Vagina (tissue), 2 donors: ENCODE measurements around the gene CCNK. TPM values are rescaled to one million over a fixed set of nuclear protein-coding genes. Genes with fewer than 3 reads are reported as not detected.

Experiments used
- DNase-seq, 2 donors: peaks; one replicate each; pipeline ENCODE4 v3.0.0-alpha.2; 2017; ENCODE audit errors: extremely low spot score in 2 of 2
- H3K27ac ChIP-seq: fragments of 200-600 bp; sonication (generic); one replicate; pipeline ENCODE4 v1.5.1; 2019
- H3K27me3 ChIP-seq: fragments of 200-600 bp; sonication (generic); one replicate; pipeline ENCODE4 v1.5.1; 2019
- H3K36me3 ChIP-seq, 2 donors: fragments of 200-600 bp; sonication (generic); one replicate each; pipeline ENCODE4 v1.5.1; 2017 to 2019
- H3K4me1 ChIP-seq: fragments of 200-600 bp; sonication (generic); one replicate; pipeline ENCODE4 v1.5.1; 2019
- H3K4me3 ChIP-seq, 2 donors: fragments of 200-600 bp; sonication (generic); 1 replicate in 1 of 2; 2 replicates in 1 of 2; pipeline ENCODE4 v1.5.1; 2016 to 2019
- H3K9me3 ChIP-seq: fragments of 200-600 bp; sonication (generic); one replicate; pipeline ENCODE4 v1.5.1; 2019
- CTCF ChIP-seq, 3 experiments: fragments of 450-650 bp in 2 of 3; fragments of 200-600 bp in 1 of 3; sonication (generic) in 1 of 3; IDR thresholded peaks; one replicate each; pipeline ENCODE4 v1.5.1; 2017 to 2019; ENCODE audit warnings: antibody characterized with exemption in 3 of 3, mild to moderate bottlenecking in 2 of 3, moderate library complexity in 2 of 3
- POLR2A ChIP-seq, 2 donors: fragments of 450-650 bp; IDR thresholded peaks; one replicate each; pipeline ENCODE4 v1.6.1; 2017; ENCODE audit warnings: antibody characterized with exemption in 2 of 2, mild to moderate bottlenecking in 2 of 2, moderate library complexity in 2 of 2
- POLR2AphosphoS5 ChIP-seq, 2 donors: sonication (generic); formaldehyde crosslinking; IDR thresholded peaks; one replicate each; pipeline ENCODE4 v1.9.0; 2017; ENCODE audit warnings: antibody characterized with exemption in 2 of 2, mild to moderate bottlenecking in 2 of 2, low read depth in 1 of 2; ENCODE audit not compliant: insufficient read depth in 1 of 2
- intact Hi-C: fragments of 100-400 bp; cut with DNase I; formaldehyde crosslinking; loops from one replicate; pipeline ENCODE4 v1.15.1; 2023
- total RNA-seq: library from RNA; depleted of rRNA; stranded (reverse); fragments of >200 nt; gene quantifications from one replicate; pipeline ENCODE4 v1.2.3, GENCODE V29; 2016

Gene CCNK
- total RNA-seq, 1 donor from 2014 or later = 27.5 TPM

- no peaks in the 10 kb centered on the region for H3K36me3 ChIP-seq
- TF ChIP-seq POLR2AphosphoS5 (IDR thresholded peaks at IDR 0.05; ENCODE audit: insufficient read depth in 1 of 2, low read depth in 1 of 2) = no peak
- no peak for TF ChIP-seq CTCF (IDR thresholded peaks at IDR 0.05)
- no peak for TF ChIP-seq POLR2A (IDR thresholded peaks at IDR 0.05)
- DNase-seq = no peak
- peaks cover 44% of the 10 kb centered on the region for H3K4me1 ChIP-seq
- H3K9me3 ChIP-seq = no peaks in the 10 kb centered on the region
- H3K27ac ChIP-seq = peak overlapping the region; percentile 78
- no peaks in the 10 kb centered on the region for H3K27me3 ChIP-seq
- intact Hi-C loops = no loop called here
- H3K4me3 ChIP-seq = no peak overlapping the region
Observed at GRCh38 chr14:99523704-99524055, 42.5 kb downstream of the CCNK start.

- H3K4me1 ChIP-seq = peaks cover 43% of the 10 kb centered on the region
- H3K4me3 ChIP-seq = no peak overlapping the region
- TF ChIP-seq POLR2AphosphoS5 (IDR thresholded peaks at IDR 0.05; ENCODE audit: insufficient read depth in 1 of 2, low read depth in 1 of 2) (no peak), CTCF (IDR thresholded peaks at IDR 0.05) (no peak), POLR2A (IDR thresholded peaks at IDR 0.05) (no peak)
- no peaks in the 10 kb centered on the region for H3K36me3 ChIP-seq
- H3K9me3 ChIP-seq = no peaks in the 10 kb centered on the region
- H3K27me3 ChIP-seq = no peaks in the 10 kb centered on the region
- intact Hi-C loops = no loop called here
- DNase-seq = no peak
- peak overlapping the region; percentile 78 for H3K27ac ChIP-seq
Observed at GRCh38 chr14:99524091-99524661, 43.0 kb downstream of the CCNK start.

DNA sequence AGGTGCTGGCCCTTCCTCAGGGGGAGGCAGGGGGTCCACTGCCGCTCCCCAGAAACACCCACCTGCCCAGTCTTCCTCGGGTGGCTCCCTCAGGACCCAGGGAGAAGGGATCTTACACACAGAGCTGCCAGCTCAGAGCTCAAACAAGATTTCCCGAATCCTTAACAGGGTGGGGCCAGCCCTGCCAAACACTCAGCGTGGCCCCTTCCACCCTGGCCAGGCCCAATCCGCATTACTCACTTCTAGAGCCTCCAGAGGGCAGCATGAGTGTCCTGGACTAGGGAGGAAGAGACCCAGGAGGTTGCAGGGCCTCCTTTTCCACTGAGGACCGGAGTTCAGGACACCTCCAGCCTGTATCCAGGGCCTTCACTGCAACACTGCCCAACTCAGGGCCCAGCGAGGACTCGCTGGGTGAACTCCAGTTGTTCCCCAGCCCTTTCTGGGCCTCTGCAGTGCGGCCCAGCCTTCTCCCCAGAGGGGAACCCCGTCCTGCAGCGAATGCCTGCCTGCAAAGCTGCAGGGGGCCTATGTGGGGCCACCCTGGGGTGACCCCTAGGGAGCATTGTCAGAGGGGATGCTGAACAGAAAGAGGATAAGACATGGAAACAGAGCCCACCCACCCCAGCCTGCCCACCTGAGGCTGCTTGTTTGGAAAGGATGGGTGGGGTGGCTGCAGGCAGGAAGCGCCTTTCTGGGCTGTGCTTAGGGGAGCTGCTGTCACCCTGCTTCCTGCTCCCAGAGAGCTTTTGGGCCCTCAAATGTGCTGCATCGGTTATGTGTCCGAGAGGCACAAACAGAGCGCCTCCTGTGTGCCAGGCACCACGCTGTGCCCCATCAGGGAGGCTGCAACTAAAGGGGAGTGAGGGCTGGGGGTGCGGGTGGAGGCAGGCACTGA, 43.8 kb downstream of the CCNK start:
- peak overlapping the region; percentile 78 for H3K27ac ChIP-seq
- intact Hi-C loops = no loop called here
- H3K4me1 ChIP-seq = peaks cover 43% of the 10 kb centered on the region
- no peak overlapping the region for H3K4me3 ChIP-seq
- H3K36me3 ChIP-seq = no peaks in the 10 kb centered on the region
- H3K9me3 ChIP-seq = no peaks in the 10 kb centered on the region
- no peak for TF ChIP-seq POLR2A (IDR thresholded peaks at IDR 0.05)
- no peak for TF ChIP-seq CTCF (IDR thresholded peaks at IDR 0.05)
- TF ChIP-seq POLR2AphosphoS5 (IDR thresholded peaks at IDR 0.05; ENCODE audit: insufficient read depth in 1 of 2, low read depth in 1 of 2) = no peak
- H3K27me3 ChIP-seq = no peaks in the 10 kb centered on the region
- no peak for DNase-seq

- peaks cover 45% of the 10 kb centered on the region for H3K4me1 ChIP-seq
- no peaks in the 10 kb centered on the region for H3K27me3 ChIP-seq
- intact Hi-C loops = no loop called here
- DNase-seq = no peak
- TF ChIP-seq POLR2AphosphoS5 (IDR thresholded peaks at IDR 0.05; ENCODE audit: insufficient read depth in 1 of 2, low read depth in 1 of 2) (no peak), POLR2A (IDR thresholded peaks at IDR 0.05) (no peak), CTCF (IDR thresholded peaks at IDR 0.05) (no peak)
- H3K27ac ChIP-seq = no peak overlapping the region
- no peaks in the 10 kb centered on the region for H3K9me3 ChIP-seq
- no peaks in the 10 kb centered on the region for H3K36me3 ChIP-seq
- H3K4me3 ChIP-seq = no peak overlapping the region
Observed at GRCh38 chr14:99525699-99526080, 44.5 kb downstream of the CCNK start.

DNA sequence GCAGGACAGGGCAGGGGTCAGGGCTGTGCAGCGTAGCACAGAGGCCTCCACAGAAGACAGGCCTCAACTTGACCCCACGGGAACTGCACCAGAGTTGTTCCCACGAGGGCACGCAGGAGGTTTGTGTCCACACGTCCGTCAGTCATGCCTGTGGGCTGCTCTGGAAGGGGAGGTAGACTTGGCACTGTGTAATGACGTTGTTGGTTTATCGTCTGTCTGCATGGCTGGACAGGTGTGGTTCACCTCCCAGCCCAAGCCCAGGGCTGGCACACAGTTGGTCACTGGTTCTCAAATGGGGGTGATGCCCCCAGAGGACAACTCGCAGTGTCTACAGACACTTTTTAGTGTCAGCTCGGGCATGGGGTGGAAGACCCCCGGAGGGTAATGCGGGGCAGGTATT, 45.8 kb downstream of the CCNK start:
- Histone ChIP-seq H3K27me3 (no peaks in the 10 kb centered on the region), H3K9me3 (no peaks in the 10 kb centered on the region), H3K36me3 (no peaks in the 10 kb centered on the region), H3K4me1 (peaks cover 55% of the 10 kb centered on the region), H3K27ac (no peak overlapping the region), H3K4me3 (no peak overlapping the region)
- intact Hi-C loops = no loop called here
- no peak for TF ChIP-seq POLR2A (IDR thresholded peaks at IDR 0.05)
- TF ChIP-seq CTCF (IDR thresholded peaks at IDR 0.05) = no peak
- TF ChIP-seq POLR2AphosphoS5 (IDR thresholded peaks at IDR 0.05; ENCODE audit: insufficient read depth in 1 of 2, low read depth in 1 of 2) = no peak
- no peak for DNase-seq
